ENCODE measurements around the gene ARFGAP3. TPM values are rescaled to one million over a fixed set of nuclear protein-coding genes. Genes with fewer than 3 reads are reported as not detected.
A peak's percentile ranks its signal among the peaks of the same experiment; 100 is the strongest.
"Not testable (repeated sequence)": the region's sequence is repeated elsewhere in the genome, so short reads cannot be mapped to it uniquely, and the experiment has no call there.

ARFGAP3 gene
- total RNA-seq, 1 experiment from 2014 or later = 23.1 TPM

GRCh38 chr22:42799461-42800405 lies 57.3 kb downstream of the ARFGAP3 start:
- DNase-seq (ENCODE audit: extremely low read depth, low read depth) = no peak

- DNase-seq (ENCODE audit: extremely low read depth, low read depth) = no peak
Observed at GRCh38 chr22:42799061-42799460, 58.0 kb downstream of the ARFGAP3 start.

GRCh38 chr22:42797011-42797410 lies 60.1 kb downstream of the ARFGAP3 start:
- DNase-seq (ENCODE audit: extremely low read depth, low read depth) = no peak

DNA sequence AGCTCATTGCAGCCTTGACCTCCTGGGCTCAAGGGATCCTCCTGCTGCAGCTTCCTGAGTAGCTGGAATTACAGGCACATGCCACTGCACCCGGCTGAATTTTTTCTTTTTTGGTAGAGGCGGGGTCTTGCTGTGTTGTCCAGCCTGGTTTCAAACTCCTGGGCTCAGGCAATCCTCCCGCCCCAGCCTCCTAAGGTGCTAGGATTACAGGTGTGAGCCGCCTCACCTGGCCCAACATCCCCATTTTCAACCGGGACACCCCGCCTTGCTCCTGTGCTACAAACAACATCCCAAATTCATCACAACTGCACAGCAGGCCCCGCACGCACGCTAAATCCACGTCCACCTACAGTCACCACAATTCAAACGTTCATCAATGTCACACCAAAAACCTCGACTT lies 61.0 kb downstream of the ARFGAP3 start:
- DNase-seq (ENCODE audit: extremely low read depth, low read depth) = no peak

DNA sequence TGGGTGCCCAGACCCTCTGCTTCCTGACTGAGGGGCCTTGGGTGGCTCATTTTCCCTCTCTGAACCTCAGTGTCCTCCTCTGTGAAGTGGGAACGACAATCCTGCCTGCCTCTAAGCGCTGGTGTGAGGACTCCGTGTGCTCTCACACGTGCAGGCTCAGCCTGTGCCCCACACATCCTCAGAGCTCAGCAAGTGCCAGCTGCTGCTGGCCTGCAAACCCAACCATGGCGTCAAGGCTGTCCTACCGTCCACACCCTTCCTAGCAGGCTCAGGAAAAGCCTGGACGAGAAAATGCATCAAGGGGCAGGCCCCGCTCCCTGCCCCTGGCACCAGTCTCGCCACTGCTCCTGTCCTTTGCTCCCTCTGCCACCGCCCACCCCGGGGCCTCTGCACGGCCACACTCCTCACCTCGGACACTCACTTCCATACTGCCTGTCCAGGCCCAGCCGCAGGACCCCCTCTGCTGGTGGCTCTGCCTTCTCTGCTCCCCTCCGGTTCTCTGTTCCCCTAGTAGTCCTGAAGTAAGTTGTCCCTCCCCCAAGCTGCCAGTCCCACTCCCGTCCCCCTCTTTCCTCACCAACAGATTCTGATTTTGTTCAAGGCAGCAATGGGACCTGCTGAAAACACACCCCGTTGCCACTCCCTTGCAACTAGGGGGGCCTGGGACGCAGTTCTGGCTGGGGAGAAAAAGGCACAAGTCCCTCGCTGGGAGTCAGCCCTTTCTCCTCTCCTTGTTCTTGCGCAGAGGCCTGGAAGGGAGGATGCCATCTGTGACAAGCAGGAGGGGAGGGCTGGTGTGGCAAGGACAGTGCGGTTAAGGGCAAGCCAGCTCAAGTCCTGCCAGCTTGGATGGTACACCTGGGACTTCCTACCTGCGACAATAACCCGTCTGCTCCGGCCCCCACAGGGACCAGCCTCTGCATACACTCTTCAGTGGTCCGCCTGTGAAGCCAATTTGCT lies 62.2 kb downstream of the ARFGAP3 start:
- no peak for DNase-seq (ENCODE audit: extremely low read depth, low read depth)

- no peak for DNase-seq (ENCODE audit: extremely low read depth, low read depth)
Observed at GRCh38 chr22:42793848-42794405, 63.1 kb downstream of the ARFGAP3 start.

GRCh38 chr22:42792909-42793847 lies 63.9 kb downstream of the ARFGAP3 start:
- no peak for DNase-seq (ENCODE audit: extremely low read depth, low read depth)

GRCh38 chr22:42792453-42792908 lies 64.6 kb downstream of the ARFGAP3 start:
- DNase-seq (ENCODE audit: extremely low read depth, low read depth) = no peak

GRCh38 chr22:42791721-42792452 lies 65.2 kb downstream of the ARFGAP3 start:
- no peak for DNase-seq (ENCODE audit: extremely low read depth, low read depth)

- DNase-seq (ENCODE audit: extremely low read depth, low read depth) = no peak
Observed at GRCh38 chr22:42788466-42788865, 68.6 kb downstream of the ARFGAP3 start.

GRCh38 chr22:42788021-42788420 lies 69.1 kb downstream of the ARFGAP3 start:
- DNase-seq (ENCODE audit: extremely low read depth, low read depth) = no peak

DNA sequence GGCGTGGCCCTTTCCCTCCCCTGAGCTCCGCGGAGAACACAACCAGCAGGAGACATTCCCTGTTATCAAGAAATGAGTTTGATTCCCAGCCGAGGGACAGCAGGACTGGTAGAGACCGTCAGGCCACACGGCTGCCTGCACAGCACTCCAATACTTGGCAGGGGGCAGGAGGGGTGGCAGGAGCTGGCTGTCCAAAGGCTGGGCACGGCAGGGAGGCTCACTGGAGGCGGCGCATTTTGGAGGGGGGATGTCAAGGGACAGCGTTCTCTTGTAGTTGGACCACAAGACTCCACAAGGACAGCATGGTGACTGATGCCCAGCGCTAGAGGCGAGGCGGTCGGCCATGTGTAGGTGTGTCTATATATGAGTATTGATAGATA lies 69.7 kb downstream of the ARFGAP3 start:
- no peak for DNase-seq (ENCODE audit: extremely low read depth, low read depth)

- DNase-seq (ENCODE audit: extremely low read depth, low read depth) = no peak
Observed at GRCh38 chr22:42786606-42787356, 70.3 kb downstream of the ARFGAP3 start.

DNA sequence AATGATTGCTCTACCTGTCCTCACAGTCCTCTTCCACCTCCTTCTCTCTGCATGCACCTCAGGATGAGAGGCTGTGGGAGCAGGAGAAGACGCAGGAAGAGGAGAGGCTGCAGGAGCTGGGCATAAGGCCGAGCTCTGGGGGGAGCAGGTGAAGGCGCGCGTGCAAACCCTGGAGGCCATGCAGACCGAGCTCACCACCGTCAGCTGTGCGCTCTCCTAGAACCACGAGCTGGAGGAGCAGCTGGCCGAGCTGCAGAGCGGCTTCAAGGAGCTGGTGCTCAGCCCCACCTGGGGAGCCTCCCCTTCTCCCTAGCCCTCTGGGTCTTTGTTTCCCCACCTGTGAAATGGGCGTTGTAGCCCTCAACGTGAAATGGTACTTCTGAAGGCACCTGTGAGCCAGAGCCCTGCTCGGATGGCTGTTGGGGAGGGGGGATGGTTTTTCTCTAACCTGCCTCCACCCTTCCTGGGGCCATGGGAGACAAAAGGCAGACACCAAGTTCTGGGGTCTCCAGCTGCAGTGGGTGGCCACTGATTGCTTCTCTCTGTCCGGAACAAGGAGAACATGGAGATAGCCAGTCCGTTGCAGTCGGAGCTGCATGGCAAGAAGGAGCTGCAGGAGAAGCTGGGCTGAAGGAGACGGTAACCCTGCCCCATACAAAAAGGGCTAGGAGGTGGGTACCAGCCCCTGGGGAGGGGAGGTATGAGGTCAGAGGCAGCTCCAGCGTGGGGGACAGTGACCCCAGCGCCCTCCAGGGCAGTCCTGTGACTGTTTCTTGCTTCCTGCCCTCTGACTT lies 71.2 kb downstream of the ARFGAP3 start:
- DNase-seq (ENCODE audit: extremely low read depth, low read depth) = no peak

- not testable (repeated sequence) for DNase-seq (ENCODE audit: extremely low read depth, low read depth)
Observed at GRCh38 chr22:42782306-42782705, 74.8 kb downstream of the ARFGAP3 start.

DNA sequence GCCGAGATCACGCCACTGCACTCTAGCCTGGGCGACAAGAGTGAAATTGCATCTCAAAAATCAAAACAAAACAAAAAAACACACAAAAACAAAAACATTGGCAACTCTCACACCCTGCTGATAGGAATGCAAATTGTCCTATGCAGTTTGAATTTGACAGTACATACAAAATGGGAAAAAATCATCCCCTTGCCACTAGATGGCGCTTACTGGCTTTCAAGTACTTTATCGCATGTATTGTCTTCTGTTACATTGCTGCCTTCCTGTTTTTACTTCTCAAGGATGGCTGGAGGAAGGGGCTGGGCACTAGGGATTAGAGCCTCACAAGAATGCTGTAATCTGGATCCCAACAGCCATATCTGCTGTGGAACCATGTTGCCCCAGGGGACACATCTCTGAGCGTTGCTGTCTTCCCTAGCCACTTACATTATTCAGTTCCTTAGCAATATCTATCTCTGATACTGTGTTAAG lies 77.0 kb downstream of the ARFGAP3 start:
- peak; percentile 75 for DNase-seq (ENCODE audit: extremely low read depth, low read depth)

- no peak for DNase-seq (ENCODE audit: extremely low read depth, low read depth)
Observed at GRCh38 chr22:42777126-42777525, 79.9 kb downstream of the ARFGAP3 start.
